Measurements from ENCODE around the gene HOXB1. TPM values are rescaled to one million over a fixed set of nuclear protein-coding genes. Genes with fewer than 3 reads are reported as not detected.

The HOXB1 gene
- total and polyA plus RNA-seq, 2 donors (not counting 3 experiments of a cell fraction or from before 2014, with no cell fraction given): not detected

DNA sequence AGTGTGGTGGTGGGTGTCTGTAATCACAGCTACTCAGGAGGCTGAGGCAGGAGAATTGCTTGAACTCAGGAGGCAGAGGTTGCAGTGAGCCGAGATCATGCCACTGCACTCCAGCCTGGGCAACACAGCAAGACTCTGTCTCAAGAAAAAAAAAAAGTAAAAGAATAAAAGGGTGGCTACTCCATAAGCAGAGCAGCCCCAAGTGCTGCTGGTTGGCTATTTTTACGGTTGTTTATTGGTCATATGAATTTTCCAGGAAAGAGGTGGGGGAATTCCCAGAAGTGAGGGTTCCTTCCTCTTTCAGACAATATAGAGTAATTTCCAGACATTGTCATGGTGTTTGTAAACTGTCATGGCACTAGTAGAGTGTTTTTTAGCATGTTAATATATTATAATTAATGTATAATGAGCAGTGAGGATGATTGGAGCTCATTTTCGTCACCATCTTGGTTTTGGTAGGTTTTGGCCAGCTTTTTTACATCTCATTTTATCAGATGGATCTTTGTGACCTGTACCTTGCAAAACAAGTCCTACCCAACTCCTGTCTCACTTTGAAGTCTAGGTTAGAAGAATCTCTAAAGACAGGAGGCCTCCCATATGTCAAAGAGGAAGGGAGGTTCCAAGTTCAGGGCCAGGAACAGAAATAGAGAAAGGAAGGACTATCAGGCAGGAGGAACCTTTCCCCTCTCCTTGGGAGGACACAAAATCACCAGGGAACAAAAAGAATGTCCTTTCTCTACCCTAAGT lies 39.1 kb downstream of the HOXB1 start:
- H3K4me1 ChIP-seq (ENCODE audit: control insufficient read depth, extremely low read depth, insufficient read depth, low read length): peaks cover 10% of the 10 kb centered on the region
- dilution Hi-C loops (cut with MboI; ENCODE audit: extremely low pct_ligation_motif_present, low sequenced_read_pairs): no loop called here
- no peak overlapping the region for H2AFZ ChIP-seq (ENCODE audit: low read depth, low read length)
- TF ChIP-seq POLR2AphosphoS5 (IDR thresholded peaks at IDR 0.05; ENCODE audit: insufficient read depth, low read depth, low read length): no peak
- CTCF ChIA-PET: interaction anchor here (0.7 to 2.9 kb wide), 17 partner anchors 8 to 276 kb away, joined by 3 to 21 read pairs (median 4); no protein-coding TSS in a partner anchor
- H4K20me1 ChIP-seq (replicated peaks; ENCODE audit: control insufficient read depth, extremely low read depth, insufficient read depth, low read length): no peaks in the 10 kb centered on the region
- DNase-seq (ENCODE audit: low read depth, low spot score) (peak; percentile 75), FAIRE-seq (peak; percentile 33)
- POLR2A ChIA-PET: no interaction called here
- H3K9me1 ChIP-seq (replicated peaks; ENCODE audit: control insufficient read depth, extremely low read depth, insufficient read depth, low read length): no peaks in the 10 kb centered on the region
- H3K27ac ChIP-seq (ENCODE audit: insufficient read depth, low read depth, low read length): no peak overlapping the region
- H3K4me3 ChIP-seq (replicated peaks in 1 of 3; ENCODE audit: insufficient read depth in 1 of 3, low read depth in 1 of 3, low read length in 3 of 3): no peak overlapping the region
- H3K27me3 ChIP-seq (ENCODE audit: control insufficient read depth in 2 of 2, insufficient read depth in 2 of 2, low read length in 2 of 2): peaks cover 3 to 5% of the 10 kb centered on the region in 2 experiments
- H3K36me3 ChIP-seq (ENCODE audit: control insufficient read depth in 2 of 2, extremely low read depth in 1 of 2, insufficient read depth in 2 of 2, low read length in 2 of 2): no peaks in the 10 kb centered on the region
- no peak overlapping the region for H3K9ac ChIP-seq (replicated peaks; ENCODE audit: extremely low read depth, insufficient read depth, low read length)
- no peaks in the 10 kb centered on the region for H3K9me3 ChIP-seq (replicated peaks; ENCODE audit: control insufficient read depth, insufficient read depth, low read length)
- BruUV-seq (replicated peaks): no TSS peak
- intact Hi-C loops (cut with micrococcal nuclease): loop anchor here (1.0 to 2.0 kb wide), 3 partner anchors 34 to 127 kb away; no protein-coding TSS in a partner anchor
- H3K79me2 ChIP-seq (ENCODE audit: control insufficient read depth, insufficient read depth, low read length): no peaks in the 10 kb centered on the region
- H3K4me2 ChIP-seq (ENCODE audit: insufficient read depth, low read length): no peak overlapping the region

DNA sequence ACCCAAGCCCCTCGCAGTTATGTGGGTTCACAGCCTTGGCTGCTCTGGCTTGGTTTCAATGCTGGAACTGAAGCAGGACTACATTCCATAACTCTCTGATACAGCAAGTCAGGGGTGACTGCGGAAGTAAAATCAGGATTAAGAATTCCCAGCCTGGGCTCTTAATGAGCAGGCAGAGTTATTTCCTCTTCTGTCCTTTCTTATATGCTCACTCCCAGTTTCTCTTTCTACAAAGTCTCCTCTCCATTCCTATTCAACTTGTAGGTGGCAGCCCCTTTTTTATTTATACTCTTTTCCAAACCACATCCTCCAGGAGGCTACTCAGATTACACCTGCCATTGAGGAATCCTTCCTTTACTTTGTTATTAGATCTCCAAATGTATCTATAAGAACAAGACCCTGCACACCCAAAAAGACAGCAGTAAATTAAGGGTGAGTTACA lies 40.3 kb downstream of the HOXB1 start:
- no peak overlapping the region for H3K4me3 ChIP-seq (replicated peaks in 1 of 3; ENCODE audit: insufficient read depth in 1 of 3, low read depth in 1 of 3, low read length in 3 of 3)
- no peak overlapping the region for H3K9ac ChIP-seq (replicated peaks; ENCODE audit: extremely low read depth, insufficient read depth, low read length)
- ChIA-PET POLR2A (no interaction called here), CTCF (interaction anchor here (1.9 to 2.9 kb wide), 3 partner anchors 11 to 102 kb away, joined by 6 to 13 read pairs (median 12); no protein-coding TSS in a partner anchor)
- no peak for DNase-seq (ENCODE audit: low read depth, low spot score)
- TF ChIP-seq FOS (IDR thresholded peaks at IDR 0.05; ENCODE audit: borderline replicate concordance, insufficient read depth, low read length): no peak
- no peak for TF ChIP-seq POLR2A (IDR thresholded peaks at IDR 0.05; ENCODE audit: low read depth, low read length)
- no peak for TF ChIP-seq JUN (IDR thresholded peaks at IDR 0.05; ENCODE audit: borderline replicate concordance, insufficient read depth, insufficient read length, low read depth)
- no peak for TF ChIP-seq GATA2 (IDR thresholded peaks at IDR 0.05; ENCODE audit: insufficient read depth, insufficient read length, low read depth, low read length)
- TF ChIP-seq MYC (IDR thresholded peaks at IDR 0.05; ENCODE audit: low read depth, low read length): no peak
- TF ChIP-seq POLR2AphosphoS5 (IDR thresholded peaks at IDR 0.05; ENCODE audit: insufficient read depth, low read depth, low read length): no peak
- TF ChIP-seq, protein P1, sequence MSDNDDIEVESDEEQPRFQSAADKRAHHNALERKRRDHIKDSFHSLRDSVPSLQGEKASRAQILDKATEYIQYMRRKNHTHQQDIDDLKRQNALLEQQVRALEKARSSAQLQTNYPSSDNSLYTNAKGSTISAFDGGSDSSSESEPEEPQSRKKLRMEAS (IDR thresholded peaks at IDR 0.05; ENCODE audit: insufficient read depth, insufficient read length): no peak
- TF ChIP-seq EZH2 (IDR thresholded peaks at IDR 0.05; ENCODE audit: borderline replicate concordance, low read depth, low read length, severe bottlenecking): no peak
- TF ChIP-seq, protein P2, sequence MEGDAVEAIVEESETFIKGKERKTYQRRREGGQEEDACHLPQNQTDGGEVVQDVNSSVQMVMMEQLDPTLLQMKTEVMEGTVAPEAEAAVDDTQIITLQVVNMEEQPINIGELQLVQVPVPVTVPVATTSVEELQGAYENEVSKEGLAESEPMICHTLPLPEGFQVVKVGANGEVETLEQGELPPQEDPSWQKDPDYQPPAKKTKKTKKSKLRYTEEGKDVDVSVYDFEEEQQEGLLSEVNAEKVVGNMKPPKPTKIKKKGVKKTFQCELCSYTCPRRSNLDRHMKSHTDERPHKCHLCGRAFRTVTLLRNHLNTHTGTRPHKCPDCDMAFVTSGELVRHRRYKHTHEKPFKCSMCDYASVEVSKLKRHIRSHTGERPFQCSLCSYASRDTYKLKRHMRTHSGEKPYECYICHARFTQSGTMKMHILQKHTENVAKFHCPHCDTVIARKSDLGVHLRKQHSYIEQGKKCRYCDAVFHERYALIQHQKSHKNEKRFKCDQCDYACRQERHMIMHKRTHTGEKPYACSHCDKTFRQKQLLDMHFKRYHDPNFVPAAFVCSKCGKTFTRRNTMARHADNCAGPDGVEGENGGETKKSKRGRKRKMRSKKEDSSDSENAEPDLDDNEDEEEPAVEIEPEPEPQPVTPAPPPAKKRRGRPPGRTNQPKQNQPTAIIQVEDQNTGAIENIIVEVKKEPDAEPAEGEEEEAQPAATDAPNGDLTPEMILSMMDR (IDR thresholded peaks at IDR 0.05; ENCODE audit: extremely low read depth in 1 of 2, insufficient read depth in 1 of 2, low read depth in 1 of 2, low read length in 2 of 2): no peak
- H3K9me3 ChIP-seq (replicated peaks; ENCODE audit: control insufficient read depth, insufficient read depth, low read length): no peaks in the 10 kb centered on the region
- no peaks in the 10 kb centered on the region for H3K36me3 ChIP-seq (ENCODE audit: control insufficient read depth in 2 of 2, extremely low read depth in 1 of 2, insufficient read depth in 2 of 2, low read length in 2 of 2)
- H2AFZ ChIP-seq (ENCODE audit: low read depth, low read length): no peak overlapping the region
- no peaks in the 10 kb centered on the region for H4K20me1 ChIP-seq (replicated peaks; ENCODE audit: control insufficient read depth, extremely low read depth, insufficient read depth, low read length)
- intact Hi-C loops (cut with micrococcal nuclease): no loop called here
- H3K27ac ChIP-seq (ENCODE audit: insufficient read depth, low read depth, low read length): no peak overlapping the region
- BruUV-seq (replicated peaks): no TSS peak
- no peaks in the 10 kb centered on the region for H3K79me2 ChIP-seq (ENCODE audit: control insufficient read depth, insufficient read depth, low read length)
- FAIRE-seq: peak; percentile 43
- peaks cover 10% of the 10 kb centered on the region for H3K4me1 ChIP-seq (ENCODE audit: control insufficient read depth, extremely low read depth, insufficient read depth, low read length)
- no peak overlapping the region for H3K4me2 ChIP-seq (ENCODE audit: insufficient read depth, low read length)
- no peaks in the 10 kb centered on the region for H3K9me1 ChIP-seq (replicated peaks; ENCODE audit: control insufficient read depth, extremely low read depth, insufficient read depth, low read length)
- dilution Hi-C loops (cut with MboI; ENCODE audit: extremely low pct_ligation_motif_present, low sequenced_read_pairs): no loop called here
- peaks cover 5 to 7% of the 10 kb centered on the region in 2 experiments for H3K27me3 ChIP-seq (ENCODE audit: control insufficient read depth in 2 of 2, insufficient read depth in 2 of 2, low read length in 2 of 2)
